ENCODE results near the gene ZKSCAN8. TPM values are rescaled to one million over a fixed set of nuclear protein-coding genes. Genes with fewer than 3 reads are reported as not detected.
A peak's percentile ranks its signal among the peaks of the same experiment; 100 is the strongest.

The ZKSCAN8 gene
- polyA plus RNA-seq, 1 donor (not counting 4 experiments of a cell fraction or from before 2014, with no cell fraction given) = 6.4 TPM

GRCh38 chr6:28206527-28206926 lies 64.8 kb downstream of the ZKSCAN8 start:
- Histone ChIP-seq H3K9me1 (ENCODE audit: control insufficient read depth, extremely low read depth, insufficient read depth, low read length) (no peaks in the 10 kb centered on the region), H3K79me2 (ENCODE audit: control insufficient read depth, insufficient read depth, low read length) (no peaks in the 10 kb centered on the region), H3K36me3 (ENCODE audit: control insufficient read depth in 2 of 2, extremely low read depth in 1 of 2, insufficient read depth in 2 of 2, low read length in 2 of 2) (no peaks in the 10 kb centered on the region), H3K9ac (ENCODE audit: control insufficient read depth, extremely low read depth, insufficient read depth, low read length) (no peak overlapping the region), H2AFZ (ENCODE audit: control insufficient read depth, low read length) (no peak overlapping the region), H3K4me1 (ENCODE audit: control insufficient read depth, extremely low read depth, insufficient read depth, low read length) (peaks cover 12% of the 10 kb centered on the region), H4K20me1 (ENCODE audit: control insufficient read depth, extremely low read depth, insufficient read depth, low read length) (no peaks in the 10 kb centered on the region), H3K27me3 (ENCODE audit: control insufficient read depth, extremely low read depth, insufficient read depth, low read length) (peaks cover 23% of the 10 kb centered on the region), H3K27ac (ENCODE audit: control insufficient read depth, insufficient read depth, low read length) (no peak overlapping the region), H3K9me3 (ENCODE audit: control insufficient read depth, low read depth, low read length) (no peaks in the 10 kb centered on the region), H3K4me2 (ENCODE audit: control insufficient read depth, extremely low read depth, insufficient read depth, low read depth, low read length) (no peak overlapping the region), H3K4me3 (ENCODE audit: control insufficient read depth in 2 of 3, extremely low read depth in 1 of 3, insufficient read depth in 2 of 3, low read depth in 1 of 3, low read length in 3 of 3) (no peak overlapping the region)
- dilution Hi-C loops (cut with MboI; ENCODE audit: extremely low pct_ligation_motif_present, low sequenced_read_pairs) = no loop called here
- TF ChIP-seq, protein P1, sequence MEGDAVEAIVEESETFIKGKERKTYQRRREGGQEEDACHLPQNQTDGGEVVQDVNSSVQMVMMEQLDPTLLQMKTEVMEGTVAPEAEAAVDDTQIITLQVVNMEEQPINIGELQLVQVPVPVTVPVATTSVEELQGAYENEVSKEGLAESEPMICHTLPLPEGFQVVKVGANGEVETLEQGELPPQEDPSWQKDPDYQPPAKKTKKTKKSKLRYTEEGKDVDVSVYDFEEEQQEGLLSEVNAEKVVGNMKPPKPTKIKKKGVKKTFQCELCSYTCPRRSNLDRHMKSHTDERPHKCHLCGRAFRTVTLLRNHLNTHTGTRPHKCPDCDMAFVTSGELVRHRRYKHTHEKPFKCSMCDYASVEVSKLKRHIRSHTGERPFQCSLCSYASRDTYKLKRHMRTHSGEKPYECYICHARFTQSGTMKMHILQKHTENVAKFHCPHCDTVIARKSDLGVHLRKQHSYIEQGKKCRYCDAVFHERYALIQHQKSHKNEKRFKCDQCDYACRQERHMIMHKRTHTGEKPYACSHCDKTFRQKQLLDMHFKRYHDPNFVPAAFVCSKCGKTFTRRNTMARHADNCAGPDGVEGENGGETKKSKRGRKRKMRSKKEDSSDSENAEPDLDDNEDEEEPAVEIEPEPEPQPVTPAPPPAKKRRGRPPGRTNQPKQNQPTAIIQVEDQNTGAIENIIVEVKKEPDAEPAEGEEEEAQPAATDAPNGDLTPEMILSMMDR (optimal IDR thresholded peaks at IDR 0.05 in 1 of 3, IDR thresholded peaks at IDR 0.05 in 1 of 3, conservative IDR thresholded peaks at IDR 0.05 in 1 of 3; ENCODE audit: extremely low read depth in 1 of 3, insufficient read depth in 2 of 3, low read length in 3 of 3) = no peak
- no peak for TF ChIP-seq EZH2 (IDR thresholded peaks at IDR 0.05; ENCODE audit: low read length)
- DNase-seq (ENCODE audit: low read depth, low spot score) (no peak), FAIRE-seq (no peak)

DNA sequence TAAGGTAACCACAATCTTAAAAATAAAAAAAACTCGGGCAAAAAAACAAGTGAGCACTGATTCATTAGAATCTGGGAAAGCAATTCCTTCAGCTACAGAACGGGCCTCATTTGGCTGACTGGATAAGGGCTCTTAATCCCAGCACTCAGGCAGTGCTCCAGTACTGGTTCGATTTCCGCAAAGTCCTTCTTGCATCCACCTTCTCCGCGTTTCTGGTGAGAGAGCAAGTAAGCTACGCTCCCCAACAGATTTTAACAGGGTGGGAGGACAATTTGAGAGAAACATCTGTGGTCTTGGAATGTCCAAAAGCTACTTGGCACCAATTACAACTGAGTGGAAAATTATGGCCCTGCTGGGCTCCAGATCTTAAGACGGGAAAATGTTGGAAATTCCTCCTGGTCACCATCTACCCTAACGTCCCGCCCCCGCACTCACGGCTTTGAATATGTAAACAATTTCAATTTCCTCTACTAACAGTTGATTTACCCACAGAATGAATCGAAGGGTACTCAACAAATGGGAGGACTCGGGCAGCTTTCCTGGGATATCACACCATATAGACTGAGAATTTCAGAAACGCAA lies 65.3 kb downstream of the ZKSCAN8 start:
- peak overlapping the region; percentile 55 for H2AFZ ChIP-seq (ENCODE audit: control insufficient read depth, low read length)
- H3K4me2 ChIP-seq (ENCODE audit: control insufficient read depth, extremely low read depth, insufficient read depth, low read depth, low read length) = peak overlapping the region; percentile 88
- H3K27me3 ChIP-seq (ENCODE audit: control insufficient read depth, extremely low read depth, insufficient read depth, low read length) = peaks cover 23% of the 10 kb centered on the region
- DNase-seq (ENCODE audit: low read depth, low spot score) (no peak), FAIRE-seq (peak; percentile 32)
- no peaks in the 10 kb centered on the region for H3K9me1 ChIP-seq (ENCODE audit: control insufficient read depth, extremely low read depth, insufficient read depth, low read length)
- no peaks in the 10 kb centered on the region for H3K36me3 ChIP-seq (ENCODE audit: control insufficient read depth in 2 of 2, extremely low read depth in 1 of 2, insufficient read depth in 2 of 2, low read length in 2 of 2)
- no peaks in the 10 kb centered on the region for H3K9me3 ChIP-seq (ENCODE audit: control insufficient read depth, low read depth, low read length)
- dilution Hi-C loops (cut with MboI; ENCODE audit: extremely low pct_ligation_motif_present, low sequenced_read_pairs) = no loop called here
- peaks cover 17% of the 10 kb centered on the region for H3K4me1 ChIP-seq (ENCODE audit: control insufficient read depth, extremely low read depth, insufficient read depth, low read length)
- no peak overlapping the region for H3K9ac ChIP-seq (ENCODE audit: control insufficient read depth, extremely low read depth, insufficient read depth, low read length)
- peak overlapping the region; percentile 28 to 73 (median 29) for H3K4me3 ChIP-seq (ENCODE audit: control insufficient read depth in 2 of 3, extremely low read depth in 1 of 3, insufficient read depth in 2 of 3, low read depth in 1 of 3, low read length in 3 of 3)
- H3K27ac ChIP-seq (ENCODE audit: control insufficient read depth, insufficient read depth, low read length) = no peak overlapping the region
- no peak for TF ChIP-seq EZH2 (IDR thresholded peaks at IDR 0.05; ENCODE audit: low read length)
- TF ChIP-seq, protein P1 (optimal IDR thresholded peaks at IDR 0.05 in 1 of 3, IDR thresholded peaks at IDR 0.05 in 1 of 3, conservative IDR thresholded peaks at IDR 0.05 in 1 of 3; ENCODE audit: extremely low read depth in 1 of 3, insufficient read depth in 2 of 3, low read length in 3 of 3) = no peak
- H3K79me2 ChIP-seq (ENCODE audit: control insufficient read depth, insufficient read depth, low read length) = no peaks in the 10 kb centered on the region
- H4K20me1 ChIP-seq (ENCODE audit: control insufficient read depth, extremely low read depth, insufficient read depth, low read length) = no peaks in the 10 kb centered on the region
